Measurements from ENCODE around the gene VSIR.
A peak's percentile ranks its signal among the peaks of the same experiment; 100 is the strongest.

Gene VSIR

GRCh38 chr10:71782221-71782916, 9.0 kb upstream of the VSIR start:
- no peak for DNase-seq (ENCODE audit: low read depth in 2 of 2)

GRCh38 chr10:71780719-71781118, 7.4 kb upstream of the VSIR start:
- no peak for DNase-seq (ENCODE audit: low read depth in 2 of 2)

- DNase-seq (ENCODE audit: low read depth in 2 of 2), result no peak
Measured at GRCh38 chr10:71780156-71780555, 6.8 kb upstream of the VSIR start.

- DNase-seq (ENCODE audit: low read depth in 2 of 2), result no peak
Measured at GRCh38 chr10:71779641-71780040, 6.3 kb upstream of the VSIR start.

- no peak for DNase-seq (ENCODE audit: low read depth in 2 of 2)
Measured at GRCh38 chr10:71778071-71778825, 4.9 kb upstream of the VSIR start.

- no peak for DNase-seq (ENCODE audit: low read depth in 2 of 2)
Measured at GRCh38 chr10:71777213-71777985, 4.1 kb upstream of the VSIR start.

- DNase-seq (ENCODE audit: low read depth in 2 of 2), result no peak
Measured at GRCh38 chr10:71776481-71776925, 3.2 kb upstream of the VSIR start.

- DNase-seq (ENCODE audit: low read depth in 2 of 2), result no peak
Measured at GRCh38 chr10:71774916-71775702, 1.8 kb upstream of the VSIR start.

GRCh38 chr10:71772832-71773220, 494 bp downstream of the VSIR start:
- DNase-seq (ENCODE audit: low read depth in 2 of 2), result no peak

GRCh38 chr10:71771821-71772617, 1.3 kb downstream of the VSIR start:
- DNase-seq (ENCODE audit: low read depth in 2 of 2), result peak in 1 of 2 donors; percentile 65

GRCh38 chr10:71771204-71771603, 2.1 kb downstream of the VSIR start:
- DNase-seq (ENCODE audit: low read depth in 2 of 2), result no peak

GRCh38 chr10:71770789-71771188, 2.5 kb downstream of the VSIR start:
- no peak for DNase-seq (ENCODE audit: low read depth in 2 of 2)

- no peak for DNase-seq (ENCODE audit: low read depth in 2 of 2)
Measured at GRCh38 chr10:71770255-71770654, 3.1 kb downstream of the VSIR start.

- no peak for DNase-seq (ENCODE audit: low read depth in 2 of 2)
Measured at GRCh38 chr10:71769279-71769823, 4.0 kb downstream of the VSIR start.

- DNase-seq (ENCODE audit: low read depth in 2 of 2), result no peak
Measured at GRCh38 chr10:71767420-71768035, 5.8 kb downstream of the VSIR start.

GRCh38 chr10:71766717-71767419, 6.5 kb downstream of the VSIR start:
- no peak for DNase-seq (ENCODE audit: low read depth in 2 of 2)

- DNase-seq (ENCODE audit: low read depth in 2 of 2), result no peak
Measured at GRCh38 chr10:71765906-71766716, 7.2 kb downstream of the VSIR start.

- DNase-seq (ENCODE audit: low read depth in 2 of 2), result no peak
Measured at GRCh38 chr10:71765176-71765904, 8.0 kb downstream of the VSIR start.

Measured in activated CD8-positive, alpha-beta memory T cell treated with anti-CD3 and anti-CD28 coated beads for 4 hours (primary cell).